Kidney capillary endothelial cell (primary cell): ENCODE results near the gene ONECUT3.
A peak's percentile ranks its signal among the peaks of the same experiment; 100 is the strongest.
"Not testable (repeated sequence)": the region's sequence is repeated elsewhere in the genome, so short reads cannot be mapped to it uniquely, and the experiment has no call there.

Experiments
- DNase-seq: peaks from one replicate; pipeline ENCODE4 v3.0.0-alpha.2; 2018; ENCODE audit warnings: low spot score

The ONECUT3 gene

GRCh38 chr19:1794424-1795172 is 41.3 kb downstream of the ONECUT3 start:
- DNase-seq: no peak

- DNase-seq: no peak
Measured at GRCh38 chr19:1796395-1797142, 43.3 kb downstream of the ONECUT3 start.

- not testable (repeated sequence) for DNase-seq
Measured at GRCh38 chr19:1797313-1797712, 44.0 kb downstream of the ONECUT3 start.

GRCh38 chr19:1799695-1800342 is 46.5 kb downstream of the ONECUT3 start:
- DNase-seq: no peak

GRCh38 chr19:1804858-1805257 is 51.6 kb downstream of the ONECUT3 start:
- DNase-seq: no peak

GRCh38 chr19:1805401-1806183 is 52.3 kb downstream of the ONECUT3 start:
- DNase-seq: no peak

GRCh38 chr19:1806184-1807029 is 53.1 kb downstream of the ONECUT3 start:
- no peak for DNase-seq

GRCh38 chr19:1807030-1807694 is 53.9 kb downstream of the ONECUT3 start:
- DNase-seq: no peak

GRCh38 chr19:1807695-1808394 is 54.5 kb downstream of the ONECUT3 start:
- no peak for DNase-seq

- no peak for DNase-seq
Measured at GRCh38 chr19:1808395-1808731, 55.1 kb downstream of the ONECUT3 start.

- DNase-seq: no peak
Measured at GRCh38 chr19:1809678-1810077, 56.4 kb downstream of the ONECUT3 start.

- DNase-seq: no peak
Measured at GRCh38 chr19:1810439-1811160, 57.3 kb downstream of the ONECUT3 start.

- DNase-seq: peak; percentile 51
Measured at GRCh38 chr19:1811472-1811894, 58.2 kb downstream of the ONECUT3 start.

GRCh38 chr19:1811942-1812425 is 58.7 kb downstream of the ONECUT3 start, which contains the start of gene ATP8B3:
Gene ATP8B3, minus strand, starts transcription at chr19:1812276. Its CDS starts 540 bp downstream, at chr19:1811736.
- no peak for DNase-seq

GRCh38 chr19:1812426-1813191 is 59.3 kb downstream of the ONECUT3 start:
- peak; percentile 83 for DNase-seq

GRCh38 chr19:1813192-1814182 is 60.2 kb downstream of the ONECUT3 start:
- DNase-seq: no peak

GRCh38 chr19:1814391-1814790 is 61.1 kb downstream of the ONECUT3 start:
- no peak for DNase-seq
